ENCODE measurements around the gene AEN. TPM values are rescaled to one million over a fixed set of nuclear protein-coding genes. Genes with fewer than 3 reads are reported as not detected.

The AEN gene
- total RNA-seq, 2 experiments from 2014 or later: 92.9 to 94.3 TPM

DNA sequence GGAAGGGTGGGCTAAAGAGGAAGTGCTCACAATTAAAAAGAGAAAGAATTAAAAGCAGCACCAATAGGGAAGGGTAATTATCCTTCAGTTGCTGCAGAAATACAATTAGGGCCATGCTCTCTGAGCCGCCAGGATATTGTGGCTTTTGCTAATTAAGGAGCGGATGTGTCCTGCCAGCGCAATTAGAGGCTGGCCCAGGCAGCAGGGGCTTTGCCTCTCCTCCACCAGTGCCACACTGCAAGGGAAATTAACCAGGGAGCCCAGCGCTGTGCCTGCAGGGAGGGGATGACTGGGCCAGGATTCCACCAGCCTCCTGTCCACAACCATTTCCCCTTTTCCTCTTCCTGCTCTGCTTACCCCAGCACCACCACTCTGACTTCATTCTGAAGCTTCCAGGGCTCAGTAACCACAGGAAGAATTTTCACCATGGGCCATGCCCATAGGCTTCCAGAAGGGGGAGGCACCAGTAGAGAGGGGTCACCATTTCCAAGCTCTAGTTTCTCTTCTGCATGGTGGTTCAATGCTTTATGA lies 10.4 kb upstream of the AEN start:
- CTCF ChIA-PET: no interaction called here
- POLR2A ChIA-PET: no interaction called here

DNA sequence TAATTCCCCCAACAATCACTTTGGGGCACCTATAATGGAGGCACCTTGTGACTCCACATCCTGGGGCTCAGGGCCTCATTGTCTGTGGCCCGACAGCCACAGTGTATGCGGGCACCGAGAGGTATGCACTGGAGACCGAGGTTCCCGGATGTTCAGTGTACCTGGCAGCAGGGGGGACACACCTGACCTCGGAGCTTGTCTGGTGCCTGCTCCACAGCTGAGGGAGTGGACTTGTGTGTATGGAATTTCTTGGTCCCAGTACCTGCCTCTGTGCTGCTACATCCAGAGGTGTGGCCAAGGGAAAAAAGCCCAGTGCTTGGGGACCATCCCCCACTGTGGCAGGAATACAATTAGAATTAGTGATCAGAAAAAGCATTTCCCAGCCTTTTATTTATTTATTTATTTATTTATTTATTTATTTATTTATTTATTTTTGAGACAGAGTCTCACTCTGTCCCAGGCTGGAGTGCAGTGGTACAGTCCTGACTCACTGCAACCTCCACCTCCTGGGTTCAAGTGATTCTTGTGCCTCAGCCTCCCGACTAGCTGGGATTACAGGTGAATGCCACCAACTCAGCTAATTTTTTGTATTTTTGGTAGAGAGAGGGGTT lies 8.8 kb upstream of the AEN start:
- ChIA-PET CTCF (no interaction called here), POLR2A (no interaction called here)

DNA sequence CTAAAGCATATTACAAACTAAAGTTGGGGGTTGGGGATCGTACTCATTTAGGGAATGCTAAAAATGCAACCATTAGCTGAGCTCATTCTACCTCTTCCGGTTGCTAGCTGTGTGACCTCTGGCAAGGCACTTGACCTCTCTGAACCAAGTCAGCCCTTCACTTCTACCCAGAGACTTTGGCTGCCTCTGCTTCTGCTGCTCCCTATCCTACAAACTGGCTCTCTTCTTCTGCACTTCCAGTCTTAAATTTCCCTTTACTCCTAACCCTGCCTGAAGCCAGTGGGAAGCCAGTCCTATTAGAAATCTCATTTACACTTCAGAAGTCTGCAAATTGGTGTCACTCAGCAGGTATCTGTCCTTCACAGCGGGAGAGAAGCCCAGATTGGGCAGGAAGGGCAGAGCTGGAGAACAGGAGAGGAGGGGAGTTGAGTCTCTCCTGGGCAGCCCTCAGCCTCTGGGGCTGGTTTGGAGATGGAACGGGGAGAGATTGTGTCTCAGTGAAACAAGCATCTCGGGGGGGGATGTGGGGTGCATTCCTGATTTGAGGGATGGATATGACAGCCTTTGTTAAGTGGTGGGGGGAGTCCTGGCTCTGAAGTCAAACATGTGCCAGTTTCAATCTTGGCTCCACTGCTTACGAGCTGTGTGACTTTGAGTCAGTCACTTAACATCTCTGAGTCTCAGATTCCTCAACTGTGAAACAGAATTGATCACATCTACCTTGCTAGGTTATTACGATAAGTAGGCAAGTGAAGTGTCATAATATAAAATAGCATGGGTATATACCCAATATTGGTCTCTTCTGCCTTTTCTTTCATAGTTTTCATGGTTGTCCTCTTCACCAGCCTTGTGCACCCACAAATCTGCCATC lies 7.8 kb upstream of the AEN start:
- ChIA-PET POLR2A (interaction anchor here (0.6 kb wide), 1 partner anchor 11 kb away, joined by 3 read pairs; no protein-coding TSS in a partner anchor), CTCF (no interaction called here)

- POLR2A ChIA-PET: no interaction called here
- CTCF ChIA-PET: no interaction called here
These were observed 5.6 kb upstream of the AEN start for GRCh38 chr15:88615303-88616107.

GRCh38 chr15:88616240-88616639 lies 4.9 kb upstream of the AEN start:
- POLR2A ChIA-PET: no interaction called here
- CTCF ChIA-PET: no interaction called here

- POLR2A ChIA-PET: no interaction called here
- CTCF ChIA-PET: no interaction called here
These were observed 4.0 kb upstream of the AEN start for GRCh38 chr15:88617031-88617722.

DNA sequence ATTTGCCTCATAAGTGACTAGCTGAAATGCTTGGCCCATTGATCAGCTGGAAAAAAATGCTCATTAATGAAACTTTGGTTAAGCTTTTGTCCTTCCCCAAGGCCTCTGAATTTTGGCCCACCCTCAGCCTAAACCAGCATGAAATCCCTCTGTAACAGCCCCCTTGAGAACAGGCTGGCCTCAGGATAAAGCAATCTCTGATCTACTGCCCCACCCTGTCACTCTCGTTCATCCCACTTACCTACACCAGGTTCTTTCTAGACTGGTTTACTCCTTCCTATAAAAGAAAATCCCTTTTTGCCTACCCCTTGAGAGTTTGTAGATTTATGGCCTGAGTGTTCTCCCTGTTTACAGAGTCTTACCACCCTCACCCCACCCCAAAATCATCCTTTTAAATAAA lies 3.4 kb upstream of the AEN start:
- ChIA-PET POLR2A (no interaction called here), CTCF (no interaction called here)

DNA sequence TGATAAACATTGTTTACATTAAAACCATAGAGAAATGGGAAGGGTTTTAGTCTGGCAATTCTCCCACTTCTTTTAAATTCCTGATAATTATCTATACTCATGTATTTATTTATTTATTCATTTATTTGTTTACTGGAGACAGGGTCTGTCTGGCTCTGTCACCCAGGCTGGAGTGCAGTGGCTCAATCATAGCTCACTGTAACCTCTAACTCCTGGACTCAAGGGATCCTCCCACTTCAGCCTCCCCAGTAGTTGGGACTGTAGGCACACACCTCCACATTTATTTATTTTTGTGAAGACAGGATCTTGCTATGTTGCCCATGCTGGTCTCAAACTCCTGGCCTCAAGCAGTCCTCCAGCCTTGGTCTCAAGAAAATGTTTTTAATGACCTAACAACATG lies 2.5 kb upstream of the AEN start:
- POLR2A ChIA-PET: no interaction called here
- CTCF ChIA-PET: no interaction called here

- ChIA-PET CTCF (no interaction called here), POLR2A (no interaction called here)
These were observed 1.3 kb upstream of the AEN start for GRCh38 chr15:88619796-88620195.

GRCh38 chr15:88621789-88622604 lies 857 bp downstream of the AEN start:
- POLR2A ChIA-PET: interaction anchor here (1.0 to 2.1 kb wide), 2 partner anchors 13 to 17 kb away, joined by 4 to 18 read pairs; partner anchors contain the start of gene ISG20

DNA sequence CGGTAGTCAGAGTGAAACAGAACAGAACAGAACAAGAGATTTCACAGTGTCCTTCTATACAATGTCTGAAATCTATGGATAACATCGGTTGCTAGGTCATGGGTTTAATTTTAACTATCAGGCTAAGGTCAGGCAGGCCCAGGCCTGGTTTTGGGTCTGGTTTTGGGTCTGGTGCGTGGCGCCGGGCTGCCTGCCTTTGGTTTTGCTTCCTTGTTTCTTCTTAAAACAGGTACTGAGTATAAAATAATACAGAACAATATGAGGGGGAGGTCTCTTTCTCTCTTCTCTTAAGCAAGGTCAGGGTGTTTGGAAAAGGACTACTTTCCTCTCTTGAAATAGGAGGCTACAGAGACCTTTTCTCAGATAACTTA lies 1.4 kb downstream of the AEN start:
- POLR2A ChIA-PET: interaction anchor here (1.0 to 2.1 kb wide), 2 partner anchors 13 to 16 kb away, joined by 4 to 18 read pairs; partner anchors contain the start of gene ISG20
- CTCF ChIA-PET: interaction anchor here (1.4 kb wide), 1 partner anchor 13 kb away, joined by 4 read pairs; no protein-coding TSS in a partner anchor

More at GRCh38 chr15:88621789-88622604, 857 bp downstream of the AEN start:
- CTCF ChIA-PET: interaction anchor here (1.4 kb wide), 1 partner anchor 14 kb away, joined by 4 read pairs; no protein-coding TSS in a partner anchor

GRCh38 chr15:88623061-88623460 lies 1.9 kb downstream of the AEN start:
- ChIA-PET POLR2A (no interaction called here), CTCF (interaction anchor here (0.6 to 2.1 kb wide), 4 partner anchors 10 to 273 kb away, joined by 3 to 11 read pairs (median 7); no protein-coding TSS in a partner anchor)

GRCh38 chr15:88623632-88624031 lies 2.5 kb downstream of the AEN start:
- ChIA-PET CTCF (interaction anchor here (0.6 to 2.1 kb wide), 9 partner anchors 10 to 272 kb away, joined by 3 to 12 read pairs (median 7); partner anchors contain the start of gene ISG20), POLR2A (no interaction called here)

- POLR2A ChIA-PET: interaction anchor here (0.6 to 1.0 kb wide), 2 partner anchors 11 to 168 kb away, joined by 3 read pairs; no protein-coding TSS in a partner anchor
- CTCF ChIA-PET: interaction anchor here (0.6 to 2.1 kb wide), 16 partner anchors 9 to 570 kb away, joined by 3 to 12 read pairs (median 4); partner anchors contain the start of gene ISG20
These were observed 3.2 kb downstream of the AEN start for GRCh38 chr15:88624156-88624970.

DNA sequence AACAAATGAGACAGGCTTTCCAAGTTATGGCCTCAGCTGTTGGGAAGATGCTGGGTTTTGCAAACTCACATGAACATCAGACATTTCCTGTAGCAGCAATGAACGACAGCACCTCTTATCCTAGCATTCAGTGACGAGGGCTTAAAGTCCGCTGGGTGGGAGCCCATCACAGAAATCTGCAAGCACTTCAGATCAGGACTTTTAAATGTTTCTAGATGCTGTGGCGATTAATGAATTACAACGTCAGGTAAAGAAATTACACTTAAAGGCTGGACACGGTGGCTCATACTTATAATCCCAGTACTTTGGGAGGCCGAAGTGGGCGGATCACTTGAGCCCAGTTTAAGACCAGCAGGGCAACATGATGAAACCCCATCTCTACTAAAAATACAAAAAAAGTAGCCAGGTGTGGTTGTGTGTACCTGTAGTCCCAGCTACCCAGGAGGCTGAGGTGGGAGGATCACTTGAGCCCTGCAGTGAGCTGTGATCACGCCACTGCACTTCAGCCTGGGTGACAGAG lies 3.9 kb downstream of the AEN start:
- POLR2A ChIA-PET: interaction anchor here (1.0 kb wide), 1 partner anchor 10 kb away, joined by 3 read pairs; no protein-coding TSS in a partner anchor
- CTCF ChIA-PET: interaction anchor here (0.6 to 2.1 kb wide), 16 partner anchors 8 to 570 kb away, joined by 3 to 12 read pairs (median 4); partner anchors contain the start of gene ISG20

DNA sequence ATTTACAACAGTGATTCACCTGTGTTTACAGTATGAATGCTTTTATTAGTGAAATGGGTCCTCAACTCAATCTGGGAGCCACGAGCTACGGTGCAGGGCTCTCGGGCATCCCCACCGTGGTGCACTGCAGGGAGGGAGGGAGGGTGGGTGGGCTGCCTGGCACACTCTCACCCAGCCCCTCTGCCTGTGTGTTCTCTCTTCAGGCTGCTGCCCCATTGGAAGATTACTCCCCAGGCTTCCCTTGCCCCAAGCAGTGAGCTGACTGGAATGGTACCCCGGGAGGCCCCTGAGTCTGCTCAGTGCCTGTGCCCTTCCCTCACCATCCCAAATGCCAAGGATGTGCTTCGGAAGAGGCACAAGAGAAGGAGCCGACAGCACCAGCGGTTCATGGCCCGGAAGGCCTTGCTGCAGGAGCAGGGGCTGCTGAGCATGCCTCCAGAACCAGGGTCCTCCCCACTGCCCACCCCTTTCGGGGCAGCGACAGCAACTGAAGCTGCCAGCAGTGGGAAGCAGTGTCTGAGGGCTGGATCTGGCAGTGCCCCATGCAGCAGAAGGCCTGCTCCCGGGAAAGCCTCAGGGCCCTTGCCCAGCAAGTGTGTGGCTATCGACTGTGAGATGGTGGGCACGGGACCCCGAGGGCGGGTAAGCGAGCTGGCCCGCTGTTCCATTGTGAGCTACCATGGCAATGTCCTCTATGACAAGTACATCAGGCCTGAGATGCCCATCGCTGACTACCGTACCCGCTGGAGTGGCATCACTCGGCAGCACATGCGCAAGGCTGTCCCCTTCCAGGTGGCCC lies 5.0 kb downstream of the AEN start:
- ChIA-PET CTCF (interaction anchor here (0.6 to 1.3 kb wide), 2 partner anchors 12 to 101 kb away, joined by 3 read pairs; no protein-coding TSS in a partner anchor), POLR2A (interaction anchor here (0.6 kb wide), 1 partner anchor 16 kb away, joined by 5 read pairs; no protein-coding TSS in a partner anchor)

Data from activated CD8-positive, alpha-beta memory T cell treated with anti-CD3 and anti-CD28 coated beads for 36 hours (primary cell).